ENCODE measurements around the gene PNP.

GRCh38 chr14:20501346-20501745 is 32.1 kb downstream of the PNP start:
- TF ChIP-seq CTCF (IDR thresholded peaks at IDR 0.05; ENCODE audit: insufficient read depth, low read depth, low read length) (no peak), EZH2 (IDR thresholded peaks at IDR 0.05; ENCODE audit: insufficient read depth, low read length) (no peak)
